HepG2 (cell line): ENCODE results near the gene ERP44. TPM values are rescaled to one million over a fixed set of nuclear protein-coding genes. Genes with fewer than 3 reads are reported as not detected.

Experiments
- ATAC-seq: fragments of 200-7000 bp; cut with Tn5 transposase; 3 replicates; pipeline ENCODE4 v1.9.1; 2020; ENCODE audit warnings: mild to moderate bottlenecking, moderate library complexity
- BruUV-seq: library from RNA; stranded (reverse); fragments of 400-500 nt; replicated peaks from 2 replicates; lab custom pipeline; 2021; lab: Mats Ljungman, UMichigan
- CTCF ChIA-PET: fragments of 300-600 bp; formaldehyde crosslinking; extraction: SDS; loops from one replicate; lab custom pipeline; 2021; ENCODE audit warnings: low total read pairs, inconsistent platforms, low intra/inter-chr PET ratio; lab: Yijun Ruan, JAX
- POLR2A ChIA-PET: fragments of 350-600 bp; sonication (Branson Sonifier 250); formaldehyde crosslinking; loops from one replicate; lab custom pipeline; 2020; ENCODE audit warnings: antibody characterized with exemption, inconsistent platforms; lab: Yijun Ruan, JAX
- DNase-seq: peaks from one replicate; pipeline ENCODE4 v3.0.0-alpha.2; 2015; ENCODE audit warnings: low spot score
- FAIRE-seq: peaks from 3 replicates; lab custom pipeline; 2011; peaks lifted over from hg19 to GRCh38; lab: Jason Lieb, UNC
- H2AFZ ChIP-seq: one replicate; pipeline ENCODE4 v1.6.1; 2011; ENCODE audit warnings: low read length, inconsistent platforms
- H3K27ac ChIP-seq: fragments of 300-600 bp; 3 replicates; pipeline ENCODE4 v1.8.0; 2011; ENCODE audit warnings: mixed run types, mild to moderate bottlenecking, mixed read lengths, low read length, inconsistent platforms; ENCODE audit not compliant: insufficient read depth; ENCODE audit errors: extremely low read length
- H3K27me3 ChIP-seq, 2 experiments: fragments of 200-600 bp in 1 of 2; 2 replicates in 1 of 2; 3 replicates in 1 of 2; pipeline versions ENCODE4 v1.6.0 to v1.8.0; 2011; ENCODE audit warnings: low read length in 2 of 2, mild to moderate bottlenecking in 2 of 2, moderate library complexity in 2 of 2, inconsistent platforms in 1 of 2; ENCODE audit not compliant: insufficient read depth in 2 of 2, control insufficient read depth in 1 of 2
- H3K36me3 ChIP-seq, 2 experiments: fragments of 200-600 bp in 1 of 2; replicated peaks in 1 of 2; 2 replicates in 1 of 2; 3 replicates in 1 of 2; pipeline versions ENCODE4 v1.5.1 to v1.8.0; 2011; ENCODE audit warnings: low read length in 2 of 2, inconsistent platforms in 1 of 2; ENCODE audit not compliant: insufficient read depth in 2 of 2, control insufficient read depth in 1 of 2
- H3K4me1 ChIP-seq: 2 replicates; pipeline ENCODE4 v1.5.1; 2012; ENCODE audit warnings: low read length, inconsistent platforms; ENCODE audit not compliant: insufficient read depth
- H3K4me2 ChIP-seq: 2 replicates; pipeline ENCODE4 v1.6.0; 2011; ENCODE audit warnings: low read depth, low read length, inconsistent platforms
- H3K4me3 ChIP-seq, 3 experiments: fragments of 200-600 bp in 1 of 3; sonication (generic), shearing (Covaris generic) in 1 of 3; replicated peaks in 1 of 3; 2 replicates each; pipeline ENCODE4 v1.5.1; 2011 to 2016; ENCODE audit warnings: low read length in 3 of 3, inconsistent platforms in 2 of 3, low read depth in 2 of 3, mild to moderate bottlenecking in 2 of 3, control low read depth in 1 of 3, mixed read lengths in 1 of 3; ENCODE audit not compliant: insufficient read depth in 1 of 3
- H3K79me2 ChIP-seq: one replicate; pipeline ENCODE4 v1.6.1; 2011; ENCODE audit warnings: low read length, inconsistent platforms; ENCODE audit not compliant: insufficient read depth
- H3K9ac ChIP-seq: 2 replicates; pipeline ENCODE4 v1.6.0; 2011; ENCODE audit warnings: mild to moderate bottlenecking, low read depth, low read length, inconsistent platforms; ENCODE audit not compliant: insufficient read depth
- H3K9me3 ChIP-seq: 2 replicates; pipeline ENCODE4 v1.5.1; 2012; ENCODE audit warnings: mild to moderate bottlenecking, low read length
- H4K20me1 ChIP-seq: 2 replicates; pipeline ENCODE4 v1.6.0; 2011; ENCODE audit warnings: inconsistent platforms, mild to moderate bottlenecking, low read length, moderate library complexity; ENCODE audit not compliant: insufficient read depth
- FOSL2 ChIP-seq: sonication (generic); formaldehyde crosslinking; IDR thresholded peaks from 2 replicates; pipeline ENCODE4 v1.4.0; 2020; ENCODE audit warnings: missing genetic modification reagents
- MAFK ChIP-seq, 2 experiments: IDR thresholded peaks in 1 of 2; conservative IDR thresholded peaks in 1 of 2; 2 replicates each; pipeline ENCODE4 v1.6.1; 2011; ENCODE audit warnings: improper control_type of control experiment in 2 of 2, low read length in 2 of 2
- NFIB ChIP-seq: sonication (generic); formaldehyde crosslinking; IDR thresholded peaks from 2 replicates; pipeline ENCODE4 v1.9.0; 2021; ENCODE audit warnings: missing genetic modification reagents, mild to moderate bottlenecking, borderline replicate concordance
- NR2F2 ChIP-seq: IDR thresholded peaks from 2 replicates; pipeline ENCODE4 v1.6.1; 2012; ENCODE audit warnings: low read depth, inconsistent platforms, borderline replicate concordance
- PAF1 ChIP-seq: IDR thresholded peaks from 2 replicates; pipeline ENCODE4 v1.6.1; 2016; ENCODE audit warnings: missing genetic modification reagents, missing compliant biosample characterization
- WGBS: methylation state at CpG from one replicate; pipeline ENCODE4 v1.1.6; 2017; ENCODE audit warnings: low lambda C conversion rate; 5-methylcytosine and 5-hydroxymethylcytosine counted together
- in situ Hi-C: cut with HindIII; loops from 2 replicates; pipeline ENCODE4 v1.10.0; 2017; ENCODE audit warnings: low pct_unique_long_range_greater_than_20kb; ENCODE audit not compliant: extremely low pct_ligation_motif_present
- intact Hi-C: fragments of 100-400 bp; cut with micrococcal nuclease; formaldehyde crosslinking; loops from one replicate; pipeline ENCODE4 v1.10.0; 2022; ENCODE audit not compliant: unreplicated experiment
- polyA plus RNA-seq, 8 experiments: library from polyadenylated mRNA; depleted of rRNA in 3 of 8; stranded (reverse) in 7 of 8; unstranded in 1 of 8; fragments of >200 nt; fragmentation: Illumina TruSeq in 4 of 8; extraction: Trizol in 4 of 8; gene quantifications; 2 replicates each; pipeline versions ENCODE4 v1.2.1 to v1.2.3, GENCODE V29; 2011 to 2016; ENCODE audit warnings: low read depth in 4 of 8, missing spikeins in 1 of 8, mixed read lengths in 1 of 8; ENCODE audit not compliant: insufficient read depth in 1 of 8
- total RNA-seq, 5 experiments: library from RNA; depleted of rRNA; stranded (reverse); fragments of >200 nt; fragmentation: Illumina TruSeq; extraction: Trizol; gene quantifications; 2 replicates each; pipeline ENCODE4 v1.2.3, GENCODE V29; 2016; ENCODE audit warnings: low read depth in 1 of 5
- TF ChIP-seq, protein P1 (sequence below): sonication (generic); formaldehyde crosslinking; IDR thresholded peaks from 2 replicates; pipeline ENCODE4 v1.4.0; 2020; ENCODE audit warnings: missing genetic modification reagents, mild to moderate bottlenecking, borderline replicate concordance

Gene ERP44
- total and polyA plus RNA-seq, 2 of the 13 experiments (the other 11 are each of a cell fraction or from before 2014, with no cell fraction given): 8.9 to 13.8 TPM

DNA sequence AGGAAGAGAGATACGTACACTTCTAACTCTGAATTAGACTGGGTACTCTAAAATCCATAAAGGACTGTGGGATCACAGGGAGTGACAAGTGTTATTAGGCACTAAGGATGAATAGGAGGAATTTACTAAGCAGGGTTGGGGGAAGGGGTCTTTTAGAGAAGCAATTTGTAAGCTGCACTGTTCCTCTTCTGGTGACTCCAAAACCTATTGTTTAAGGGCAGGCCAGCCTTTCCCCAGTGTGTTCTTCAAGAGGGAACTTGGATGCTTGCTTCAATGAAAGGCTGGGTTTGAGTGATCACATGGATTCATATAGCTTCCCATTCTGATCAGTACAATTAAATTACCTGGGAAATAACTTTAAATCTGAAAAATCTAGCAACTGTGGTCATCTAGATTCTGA lies 120.6 kb downstream of the ERP44 start (continued):
- TF ChIP-seq FOSL2 (no peak), NFIB (CRISPR knock-in tag) (no peak), PAF1 (CRISPR knock-in tag) (no peak), NR2F2 (no peak)
- TF ChIP-seq, all 625 proteins: peak for 0

- no peak overlapping the region for H3K27ac ChIP-seq
- ChIA-PET CTCF (no interaction called here), POLR2A (no interaction called here)
- no peaks in the 10 kb centered on the region for H3K27me3 ChIP-seq
- H3K4me3 ChIP-seq: no peak overlapping the region
- H3K4me1 ChIP-seq: no peaks in the 10 kb centered on the region
- DNase-seq (no peak), ATAC-seq (no peak; the same call in 2 of the 3 replicates), FAIRE-seq (no peak)
- intact Hi-C loops: no loop called here
- in situ Hi-C loops: no loop called here
- H4K20me1 ChIP-seq: no peaks in the 10 kb centered on the region; the same call in 1 of the 2 replicates
- WGBS: 95% methylated on average over 3 of the region's 3 CpGs
- peaks cover 0 to 1% of the 10 kb centered on the region in 2 experiments; a peak in 1 of 5 replicates for H3K36me3 ChIP-seq
- no peaks in the 10 kb centered on the region for H3K9me3 ChIP-seq
- peak in 1 of 2 experiments; percentile 7; a peak in 1 of 4 replicates for TF ChIP-seq MAFK (conservative IDR thresholded peaks at IDR 0.05 in 1 of 2, IDR thresholded peaks at IDR 0.05 in 1 of 2; ENCODE audit: low read length in 2 of 2)
- TF ChIP-seq, protein P1, sequence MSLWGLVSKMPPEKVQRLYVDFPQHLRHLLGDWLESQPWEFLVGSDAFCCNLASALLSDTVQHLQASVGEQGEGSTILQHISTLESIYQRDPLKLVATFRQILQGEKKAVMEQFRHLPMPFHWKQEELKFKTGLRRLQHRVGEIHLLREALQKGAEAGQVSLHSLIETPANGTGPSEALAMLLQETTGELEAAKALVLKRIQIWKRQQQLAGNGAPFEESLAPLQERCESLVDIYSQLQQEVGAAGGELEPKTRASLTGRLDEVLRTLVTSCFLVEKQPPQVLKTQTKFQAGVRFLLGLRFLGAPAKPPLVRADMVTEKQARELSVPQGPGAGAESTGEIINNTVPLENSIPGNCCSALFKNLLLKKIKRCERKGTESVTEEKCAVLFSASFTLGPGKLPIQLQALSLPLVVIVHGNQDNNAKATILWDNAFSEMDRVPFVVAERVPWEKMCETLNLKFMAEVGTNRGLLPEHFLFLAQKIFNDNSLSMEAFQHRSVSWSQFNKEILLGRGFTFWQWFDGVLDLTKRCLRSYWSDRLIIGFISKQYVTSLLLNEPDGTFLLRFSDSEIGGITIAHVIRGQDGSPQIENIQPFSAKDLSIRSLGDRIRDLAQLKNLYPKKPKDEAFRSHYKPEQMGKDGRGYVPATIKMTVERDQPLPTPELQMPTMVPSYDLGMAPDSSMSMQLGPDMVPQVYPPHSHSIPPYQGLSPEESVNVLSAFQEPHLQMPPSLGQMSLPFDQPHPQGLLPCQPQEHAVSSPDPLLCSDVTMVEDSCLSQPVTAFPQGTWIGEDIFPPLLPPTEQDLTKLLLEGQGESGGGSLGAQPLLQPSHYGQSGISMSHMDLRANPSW: no peak
- no peak overlapping the region for H3K9ac ChIP-seq
- H3K4me2 ChIP-seq: no peak overlapping the region
- no peak overlapping the region for H2AFZ ChIP-seq
- H3K79me2 ChIP-seq: no peaks in the 10 kb centered on the region
- BruUV-seq: no TSS peak
These were observed 121.6 kb downstream of the ERP44 start for GRCh38 chr9:99977033-99977792.
